Neural cell (in vitro differentiated cells): ENCODE results near the gene KLHDC7B.

Source experiments
- CTCF ChIP-seq: fragments of 450-650 bp; IDR thresholded peaks from 2 replicates; pipeline ENCODE4 v1.5.1; 2014; ENCODE audit warnings: antibody characterized with exemption, mild to moderate bottlenecking, moderate library complexity; ENCODE audit not compliant: poor library complexity, severe bottlenecking
- EZH2 ChIP-seq: fragments of 200-600, 300-800 bp; shearing (Covaris generic), sonication (generic); IDR thresholded peaks from 2 replicates; pipeline ENCODE4 v1.6.1; 2014; ENCODE audit warnings: antibody characterized with exemption, low read length, borderline replicate concordance, mild to moderate bottlenecking; ENCODE audit not compliant: insufficient read depth, poor library complexity, severe bottlenecking
- POLR2AphosphoS5 ChIP-seq: IDR thresholded peaks from 2 replicates; pipeline ENCODE4 v1.6.1; 2012
- SMC3 ChIP-seq: fragments of 450-650 bp; conservative IDR thresholded peaks from 2 replicates; pipeline ENCODE4 v1.6.1; 2014; ENCODE audit warnings: antibody characterized with exemption, mild to moderate bottlenecking, moderate library complexity; ENCODE audit not compliant: poor library complexity

DNA sequence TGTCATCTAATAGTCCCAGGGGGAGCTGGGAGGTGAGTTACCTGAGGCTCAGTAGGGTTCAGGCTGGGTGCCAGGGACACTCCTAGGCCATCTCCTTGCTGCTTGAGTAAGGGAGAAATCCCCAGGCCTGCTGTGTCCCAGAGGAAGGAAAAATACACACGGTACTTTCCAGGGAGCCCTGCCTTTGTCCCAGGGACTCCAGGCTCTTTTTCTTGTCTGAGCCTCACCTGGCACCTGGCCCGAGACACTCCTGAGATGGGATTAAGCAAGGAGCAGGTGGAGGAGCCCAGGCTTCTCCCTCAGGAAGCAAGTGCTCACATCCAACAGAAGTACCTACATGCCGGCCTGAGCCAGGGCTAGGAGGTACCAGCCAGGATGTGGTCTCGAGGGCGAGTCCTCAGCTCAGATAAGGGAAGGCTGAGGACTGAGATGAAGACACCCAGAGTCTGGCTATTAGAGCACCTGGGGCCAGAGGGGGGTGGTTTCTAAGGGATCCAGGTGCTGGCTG lies 899 bp upstream of the KLHDC7B start:
- no peak for TF ChIP-seq POLR2AphosphoS5
- TF ChIP-seq CTCF, result no peak
- TF ChIP-seq SMC3, result no peak
- no peak for TF ChIP-seq EZH2
